ENCODE measurements around the gene CEP170B.

CEP170B gene

DNA sequence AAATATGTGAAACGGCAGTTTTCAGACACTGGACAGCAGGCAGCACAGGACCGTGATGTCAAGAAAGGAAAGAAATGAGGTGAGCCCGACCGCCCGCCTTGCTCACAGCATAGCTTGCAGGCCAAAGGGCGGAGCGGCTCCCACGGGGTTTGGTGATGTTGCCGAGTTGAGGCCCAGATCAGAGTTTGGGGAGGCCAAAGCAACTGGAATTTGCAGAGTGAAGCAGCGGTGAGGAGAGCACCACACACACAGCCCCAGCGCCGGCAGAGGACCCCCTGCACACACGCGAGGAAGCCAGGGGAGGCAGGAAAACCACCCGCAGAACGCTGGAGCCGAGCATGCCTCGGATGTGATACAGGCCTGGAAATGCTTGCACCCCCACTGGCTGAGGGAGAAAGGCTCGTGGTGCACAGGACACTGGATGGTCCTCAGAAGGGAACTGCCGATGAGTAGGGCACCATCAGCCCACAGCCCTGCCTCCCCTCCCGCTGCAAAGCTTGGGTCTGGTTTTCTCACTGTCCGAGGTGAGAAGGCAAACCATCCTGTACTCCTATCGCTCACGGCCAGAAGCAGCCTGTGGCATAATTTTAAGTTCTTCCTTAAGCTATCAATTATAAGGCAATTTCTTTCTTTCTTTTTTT lies 33.9 kb downstream of the CEP170B start:
- TF ChIP-seq TCF12 (IDR thresholded peaks at IDR 0.05; ENCODE audit: low read depth) (no peak), FOXM1 (IDR thresholded peaks at IDR 0.05; ENCODE audit: borderline replicate concordance, low read depth) (no peak), TAF1 (IDR thresholded peaks at IDR 0.05; ENCODE audit: low read depth) (no peak), ZBTB7A (IDR thresholded peaks at IDR 0.05; ENCODE audit: low read depth) (no peak), CEBPB (IDR thresholded peaks at IDR 0.05) (no peak), NFIC (IDR thresholded peaks at IDR 0.05) (no peak), REST (IDR thresholded peaks at IDR 0.05; ENCODE audit: low read depth) (no peak), TEAD4 (IDR thresholded peaks at IDR 0.05) (no peak), CREB1 (IDR thresholded peaks at IDR 0.05; ENCODE audit: low read depth) (no peak), EP300 (IDR thresholded peaks at IDR 0.05; ENCODE audit: borderline replicate concordance) (no peak)

DNA sequence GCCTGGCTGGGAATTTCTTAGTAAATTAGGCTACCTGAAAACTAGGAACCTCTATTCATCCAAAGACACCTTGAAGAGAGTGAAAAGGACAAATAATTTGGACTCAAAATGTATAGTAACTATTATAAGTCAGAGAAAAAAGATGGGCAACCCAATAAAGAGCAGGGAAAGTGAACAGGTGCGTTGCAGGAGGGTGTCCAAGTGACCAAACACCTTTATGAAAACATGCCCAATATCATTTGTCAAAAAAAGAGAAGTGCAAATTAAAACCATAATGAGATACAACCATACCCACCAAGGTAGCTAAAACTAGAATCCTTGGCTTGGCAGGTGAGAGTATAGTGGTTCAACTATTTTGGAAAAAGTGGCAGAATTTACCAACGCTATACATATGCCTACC lies 34.7 kb downstream of the CEP170B start:
- no peak for TF ChIP-seq FOXM1 (IDR thresholded peaks at IDR 0.05; ENCODE audit: borderline replicate concordance, low read depth)
- TF ChIP-seq REST (IDR thresholded peaks at IDR 0.05; ENCODE audit: low read depth): no peak
- TF ChIP-seq TAF1 (IDR thresholded peaks at IDR 0.05; ENCODE audit: low read depth): no peak
- TF ChIP-seq NFIC (IDR thresholded peaks at IDR 0.05): no peak
- TF ChIP-seq EGR1 (IDR thresholded peaks at IDR 0.05): no peak
- no peak for TF ChIP-seq ZBTB7A (IDR thresholded peaks at IDR 0.05; ENCODE audit: low read depth)
- TF ChIP-seq USF1 (IDR thresholded peaks at IDR 0.05): no peak
- TF ChIP-seq RAD21 (IDR thresholded peaks at IDR 0.05; ENCODE audit: low read depth): no peak
- no peak for TF ChIP-seq EP300 (IDR thresholded peaks at IDR 0.05; ENCODE audit: borderline replicate concordance)
- TF ChIP-seq TCF12 (IDR thresholded peaks at IDR 0.05; ENCODE audit: low read depth): no peak
- TF ChIP-seq TEAD4 (IDR thresholded peaks at IDR 0.05): no peak
- no peak for TF ChIP-seq MAX (IDR thresholded peaks at IDR 0.05)
- no peak for TF ChIP-seq YY1 (IDR thresholded peaks at IDR 0.05; ENCODE audit: low read depth)
- no peak for TF ChIP-seq CREB1 (IDR thresholded peaks at IDR 0.05; ENCODE audit: low read depth)
- no peak for TF ChIP-seq CEBPB (IDR thresholded peaks at IDR 0.05)

DNA sequence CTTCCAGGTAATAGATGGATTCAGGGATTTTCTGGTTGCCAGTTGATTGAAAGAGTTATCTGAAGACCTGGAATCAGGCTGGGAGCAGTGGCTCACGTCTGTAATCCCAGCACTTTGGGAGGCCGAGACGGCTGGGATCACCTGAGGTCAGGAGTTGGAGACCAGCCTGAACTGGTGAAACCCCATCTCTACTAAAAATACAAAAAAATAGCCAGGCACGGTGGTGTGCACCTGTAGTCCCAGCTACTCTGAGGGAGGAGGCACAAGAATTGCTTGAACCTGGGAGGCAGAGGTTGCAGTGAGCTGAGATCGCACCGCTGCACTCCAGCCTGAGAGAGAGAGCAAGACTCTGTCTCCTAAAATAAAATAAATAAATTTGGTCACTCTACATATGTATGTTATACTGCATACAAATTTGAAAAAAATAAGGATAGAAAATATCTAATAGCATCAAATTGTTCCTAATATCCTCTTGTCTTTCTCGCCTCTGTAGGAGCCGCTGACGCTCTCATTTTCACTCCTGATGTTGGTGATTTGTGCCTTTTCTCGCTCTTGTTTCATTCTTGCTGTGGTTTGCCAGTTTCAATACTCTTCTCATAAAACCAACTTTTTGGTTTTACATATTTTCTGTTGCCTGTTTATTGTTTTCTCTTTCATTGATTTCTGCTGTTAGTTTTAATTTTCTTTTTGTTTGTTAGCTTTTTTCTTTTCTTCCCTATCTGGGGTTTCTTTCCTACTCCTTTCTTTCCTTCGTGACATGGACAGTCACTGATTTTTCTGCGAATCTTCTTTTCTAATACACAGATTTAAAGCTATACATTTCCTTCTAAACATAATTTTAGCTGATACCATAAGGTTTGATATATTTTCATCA lies 35.8 kb downstream of the CEP170B start:
- TF ChIP-seq RAD21 (IDR thresholded peaks at IDR 0.05; ENCODE audit: low read depth) (no peak), USF1 (IDR thresholded peaks at IDR 0.05) (no peak), CEBPB (IDR thresholded peaks at IDR 0.05) (no peak), EGR1 (IDR thresholded peaks at IDR 0.05) (no peak), TAF1 (IDR thresholded peaks at IDR 0.05; ENCODE audit: low read depth) (no peak), EP300 (IDR thresholded peaks at IDR 0.05; ENCODE audit: borderline replicate concordance) (no peak), CREB1 (IDR thresholded peaks at IDR 0.05; ENCODE audit: low read depth) (no peak), NFIC (IDR thresholded peaks at IDR 0.05) (no peak)

DNA sequence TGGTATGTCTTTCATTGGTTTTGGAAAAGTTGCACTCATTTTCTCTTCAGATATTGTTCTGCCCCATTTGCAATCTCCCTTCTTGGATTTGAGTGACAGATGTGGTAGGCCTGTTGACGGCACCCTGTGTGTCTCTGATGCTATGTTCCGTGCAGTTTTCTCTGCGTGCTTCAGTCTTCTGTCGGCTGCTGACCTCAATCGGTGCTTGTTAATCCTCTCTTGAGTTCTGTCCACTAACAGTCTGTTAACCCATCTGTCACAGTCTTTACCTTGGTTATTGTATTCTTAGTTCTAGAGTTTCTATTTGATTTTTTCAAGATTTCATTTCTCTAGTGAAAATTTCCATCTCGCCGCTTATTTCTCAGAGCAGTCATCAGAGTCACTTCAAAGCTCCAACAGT lies 38.9 kb downstream of the CEP170B start:
- TF ChIP-seq FOXM1 (IDR thresholded peaks at IDR 0.05; ENCODE audit: borderline replicate concordance, low read depth) (no peak), RAD21 (IDR thresholded peaks at IDR 0.05; ENCODE audit: low read depth) (no peak), ZBTB7A (IDR thresholded peaks at IDR 0.05; ENCODE audit: low read depth) (no peak), USF1 (IDR thresholded peaks at IDR 0.05) (no peak)
